MM.1S (cell line): ENCODE results near the gene SLC4A9.

Source experiments
- DNase-seq: peaks from one replicate; pipeline ENCODE4 v3.0.0-alpha.2; 2015
- H2AFZ ChIP-seq: fragments of 300-600 bp; sonication (generic); 2 replicates; pipeline ENCODE4 v1.6.0; 2016; ENCODE audit warnings: antibody characterized with exemption, low read length
- H3F3A ChIP-seq: fragments of 300-600 bp; sonication (generic); 2 replicates; pipeline ENCODE4 v1.6.1; 2016; ENCODE audit warnings: mild to moderate bottlenecking, antibody characterized with exemption, low read length, moderate library complexity, mixed read lengths; ENCODE audit not compliant: insufficient read depth
- H3K27ac ChIP-seq: fragments of 300-600 bp; sonication (generic); 2 replicates; pipeline ENCODE4 v1.5.1; 2016; ENCODE audit warnings: mild to moderate bottlenecking, low read length
- H3K27me3 ChIP-seq: fragments of 300-600 bp; sonication (generic); replicated peaks from 2 replicates; pipeline ENCODE4 v1.6.0; 2016; ENCODE audit warnings: low read length; ENCODE audit not compliant: insufficient read depth
- H3K36me3 ChIP-seq: fragments of 300-600 bp; sonication (generic); replicated peaks from 2 replicates; pipeline ENCODE4 v1.6.1; 2016; ENCODE audit warnings: mild to moderate bottlenecking, low read length, mixed read lengths; ENCODE audit not compliant: insufficient read depth
- H3K4me1 ChIP-seq: fragments of 300-600 bp; sonication (generic); 2 replicates; pipeline ENCODE4 v1.6.1; 2016; ENCODE audit warnings: low read length, mixed read lengths
- H3K4me2 ChIP-seq: fragments of 300-600 bp; sonication (generic); 2 replicates; pipeline ENCODE4 v1.6.0; 2016; ENCODE audit warnings: low read depth, low read length
- H3K4me3 ChIP-seq: fragments of 300-600 bp; sonication (generic); 2 replicates; pipeline ENCODE4 v1.5.1; 2016; ENCODE audit warnings: low read length, mixed read lengths
- H3K79me2 ChIP-seq: fragments of 300-600 bp; sonication (generic); 2 replicates; pipeline ENCODE4 v1.6.1; 2016; ENCODE audit warnings: mixed run types, low read length, mixed read lengths
- H3K9ac ChIP-seq: fragments of 300-600 bp; sonication (generic); 2 replicates; pipeline ENCODE4 v1.6.1; 2016; ENCODE audit warnings: low read length, mixed read lengths
- H3K9me2 ChIP-seq: fragments of 300-600 bp; sonication (generic); replicated peaks from 2 replicates; pipeline ENCODE4 v1.6.1; 2016; ENCODE audit warnings: mild to moderate bottlenecking, low read length, mixed read lengths; ENCODE audit not compliant: insufficient read depth
- H3K9me3 ChIP-seq: fragments of 300-600 bp; sonication (generic); replicated peaks from 2 replicates; pipeline ENCODE4 v1.6.1; 2016; ENCODE audit warnings: mild to moderate bottlenecking, low read length, mixed read lengths; ENCODE audit not compliant: insufficient read depth
- H4K20me1 ChIP-seq: fragments of 300-600 bp; sonication (generic); 2 replicates; pipeline ENCODE4 v1.6.1; 2016; ENCODE audit warnings: mild to moderate bottlenecking, low read length, moderate library complexity, mixed read lengths; ENCODE audit not compliant: insufficient read depth
- EZH2 ChIP-seq: fragments of 300-600 bp; sonication (generic); optimal IDR thresholded peaks from 2 replicates; pipeline ENCODE3; 2017; ENCODE audit warnings: low read depth, mild to moderate bottlenecking, antibody characterized with exemption, low read length, mixed read lengths
- EZH2phosphoT487 ChIP-seq: fragments of 300-600 bp; sonication (generic); IDR thresholded peaks from 2 replicates; pipeline ENCODE4 v1.6.1; 2018; ENCODE audit warnings: antibody characterized with exemption, low read length
- TF ChIP-seq, protein P1 (sequence below): fragments of 300-600 bp; sonication (generic); IDR thresholded peaks from 2 replicates; pipeline ENCODE4 v1.5.1; 2016; ENCODE audit warnings: antibody characterized with exemption, low read length, mixed read lengths

The SLC4A9 gene

DNA sequence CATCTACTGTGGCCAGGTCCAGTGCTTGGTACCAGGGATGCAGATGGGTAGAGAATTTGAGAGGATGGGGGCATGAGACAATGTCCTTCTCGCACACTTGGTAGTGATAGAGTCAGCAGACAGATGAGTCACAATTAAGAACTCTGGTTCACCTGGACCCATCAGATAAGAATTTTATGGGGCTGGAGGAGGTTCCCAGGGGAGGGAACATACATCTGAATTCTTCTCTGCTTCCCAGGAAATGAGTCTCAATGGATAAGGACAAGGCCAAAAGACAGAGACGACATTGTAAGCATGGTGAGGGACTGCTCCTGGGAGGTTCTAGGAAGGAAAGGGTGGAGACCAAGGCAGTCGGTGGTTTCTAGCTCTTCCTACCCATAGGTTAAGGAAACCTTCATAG, 5.3 kb downstream of the SLC4A9 start:
- no peaks in the 10 kb centered on the region for H3F3A ChIP-seq
- H3K4me2 ChIP-seq = no peak overlapping the region
- no peaks in the 10 kb centered on the region for H3K27me3 ChIP-seq
- no peaks in the 10 kb centered on the region for H3K9me2 ChIP-seq
- no peak overlapping the region for H3K4me3 ChIP-seq
- H4K20me1 ChIP-seq = no peaks in the 10 kb centered on the region
- H3K36me3 ChIP-seq = no peaks in the 10 kb centered on the region
- H3K27ac ChIP-seq = no peak overlapping the region
- TF ChIP-seq EZH2phosphoT487 (no peak), EZH2 (no peak)
- TF ChIP-seq, protein P1, sequence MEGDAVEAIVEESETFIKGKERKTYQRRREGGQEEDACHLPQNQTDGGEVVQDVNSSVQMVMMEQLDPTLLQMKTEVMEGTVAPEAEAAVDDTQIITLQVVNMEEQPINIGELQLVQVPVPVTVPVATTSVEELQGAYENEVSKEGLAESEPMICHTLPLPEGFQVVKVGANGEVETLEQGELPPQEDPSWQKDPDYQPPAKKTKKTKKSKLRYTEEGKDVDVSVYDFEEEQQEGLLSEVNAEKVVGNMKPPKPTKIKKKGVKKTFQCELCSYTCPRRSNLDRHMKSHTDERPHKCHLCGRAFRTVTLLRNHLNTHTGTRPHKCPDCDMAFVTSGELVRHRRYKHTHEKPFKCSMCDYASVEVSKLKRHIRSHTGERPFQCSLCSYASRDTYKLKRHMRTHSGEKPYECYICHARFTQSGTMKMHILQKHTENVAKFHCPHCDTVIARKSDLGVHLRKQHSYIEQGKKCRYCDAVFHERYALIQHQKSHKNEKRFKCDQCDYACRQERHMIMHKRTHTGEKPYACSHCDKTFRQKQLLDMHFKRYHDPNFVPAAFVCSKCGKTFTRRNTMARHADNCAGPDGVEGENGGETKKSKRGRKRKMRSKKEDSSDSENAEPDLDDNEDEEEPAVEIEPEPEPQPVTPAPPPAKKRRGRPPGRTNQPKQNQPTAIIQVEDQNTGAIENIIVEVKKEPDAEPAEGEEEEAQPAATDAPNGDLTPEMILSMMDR = no peak
- H3K79me2 ChIP-seq = no peaks in the 10 kb centered on the region
- peaks cover 4% of the 10 kb centered on the region for H3K4me1 ChIP-seq
- no peak for DNase-seq
- no peaks in the 10 kb centered on the region for H3K9me3 ChIP-seq
- no peak overlapping the region for H2AFZ ChIP-seq
- no peak overlapping the region for H3K9ac ChIP-seq

DNA sequence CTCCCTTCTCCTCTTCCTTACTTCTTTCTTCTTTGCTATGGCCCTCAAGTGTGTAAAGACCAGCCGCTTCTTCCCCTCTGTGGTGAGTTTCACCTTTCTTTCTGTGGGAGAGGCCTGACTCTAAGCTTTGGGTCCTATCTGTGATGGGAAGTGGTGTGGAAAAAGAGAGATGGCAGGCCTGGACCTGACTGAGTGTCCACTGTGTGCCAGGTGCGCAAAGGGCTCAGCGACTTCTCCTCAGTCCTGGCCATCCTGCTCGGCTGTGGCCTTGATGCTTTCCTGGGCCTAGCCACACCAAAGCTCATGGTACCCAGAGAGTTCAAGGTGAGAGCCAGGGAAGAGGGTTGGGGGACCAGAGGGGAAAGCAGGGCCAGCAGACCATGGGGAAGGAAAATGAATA, 5.9 kb downstream of the SLC4A9 start:
- DNase-seq = no peak
- no peak overlapping the region for H3K4me3 ChIP-seq
- H3K9me3 ChIP-seq = no peaks in the 10 kb centered on the region
- no peaks in the 10 kb centered on the region for H3K79me2 ChIP-seq
- no peak overlapping the region for H3K4me2 ChIP-seq
- H4K20me1 ChIP-seq = no peaks in the 10 kb centered on the region
- H3K9ac ChIP-seq = no peak overlapping the region
- H3K4me1 ChIP-seq = peaks cover 4% of the 10 kb centered on the region
- H2AFZ ChIP-seq = no peak overlapping the region
- H3K9me2 ChIP-seq = no peaks in the 10 kb centered on the region
- H3K27me3 ChIP-seq = no peaks in the 10 kb centered on the region
- TF ChIP-seq, protein P1 = no peak
- TF ChIP-seq EZH2 = no peak
- no peak for TF ChIP-seq EZH2phosphoT487
- no peak overlapping the region for H3K27ac ChIP-seq
- no peaks in the 10 kb centered on the region for H3K36me3 ChIP-seq
- H3F3A ChIP-seq = no peaks in the 10 kb centered on the region

DNA sequence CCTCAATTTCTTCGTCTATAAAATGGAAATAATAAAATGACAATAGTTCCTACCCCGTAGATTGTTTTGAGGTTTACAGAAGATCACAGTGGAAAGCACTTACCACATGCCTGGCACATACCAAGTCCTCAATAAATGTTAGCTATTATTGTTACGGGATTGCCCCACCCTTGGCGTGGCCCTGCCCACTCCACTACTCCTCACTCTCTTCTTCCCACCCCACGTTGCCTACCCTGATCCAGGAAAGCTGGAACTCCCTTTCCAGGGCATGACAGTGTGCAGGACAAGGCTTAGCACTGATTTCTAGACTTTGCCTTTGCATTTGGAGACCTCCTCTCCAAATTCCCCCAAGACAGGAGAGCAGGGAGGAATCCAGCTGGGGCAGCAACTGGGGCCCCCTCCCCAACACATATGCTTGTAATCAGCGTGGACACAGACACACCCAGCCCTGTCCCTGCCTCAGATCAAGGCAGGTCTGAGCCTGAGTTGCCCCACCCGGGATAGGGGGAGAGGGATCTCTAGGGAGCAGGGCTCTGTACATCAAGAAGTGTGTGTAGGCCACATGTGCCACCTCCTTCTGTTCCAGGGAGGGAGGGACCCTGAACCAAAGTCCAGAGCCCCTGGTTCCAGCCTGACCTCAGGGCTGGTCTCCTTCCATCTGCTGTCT, 6.7 kb downstream of the SLC4A9 start:
- H3F3A ChIP-seq = no peaks in the 10 kb centered on the region
- no peak overlapping the region for H3K4me3 ChIP-seq

More for the DNA sequence above, 6.7 kb downstream of the SLC4A9 start:
- Histone ChIP-seq H3K79me2 (no peaks in the 10 kb centered on the region), H2AFZ (no peak overlapping the region), H3K9ac (no peak overlapping the region), H4K20me1 (no peaks in the 10 kb centered on the region), H3K36me3 (no peaks in the 10 kb centered on the region), H3K9me2 (no peaks in the 10 kb centered on the region), H3K4me2 (no peak overlapping the region), H3K4me1 (peaks cover 4% of the 10 kb centered on the region), H3K9me3 (no peaks in the 10 kb centered on the region), H3K27me3 (no peaks in the 10 kb centered on the region), H3K27ac (no peak overlapping the region)
- no peak for TF ChIP-seq EZH2
- no peak for TF ChIP-seq EZH2phosphoT487
- TF ChIP-seq, protein P1 = no peak
- no peak for DNase-seq
